ENCODE data around the gene SNRPA1.

SNRPA1 gene

GRCh38 chr15:101255615-101256241 is 39.3 kb downstream of the SNRPA1 start:
- peak; percentile 66 for DNase-seq

- DNase-seq: peak; percentile 40
Measured at GRCh38 chr15:101255051-101255395, 40.0 kb downstream of the SNRPA1 start.

- DNase-seq: no peak
Measured at GRCh38 chr15:101254157-101255050, 40.6 kb downstream of the SNRPA1 start.

GRCh38 chr15:101252836-101253235 is 42.2 kb downstream of the SNRPA1 start:
- DNase-seq: no peak

- peak; percentile 95 for DNase-seq
Measured at GRCh38 chr15:101251830-101252820, 42.9 kb downstream of the SNRPA1 start, which contains the start of gene CHSY1. CHSY1 (minus strand) TSS chr15:101252048; CDS start chr15:101251456, 592 bp downstream.

GRCh38 chr15:101250873-101251829 is 43.9 kb downstream of the SNRPA1 start:
- DNase-seq: peak; percentile 35

GRCh38 chr15:101250341-101250831 is 44.7 kb downstream of the SNRPA1 start:
- peak; percentile 86 for DNase-seq

GRCh38 chr15:101248274-101248673 is 46.8 kb downstream of the SNRPA1 start:
- DNase-seq: no peak

- no peak for DNase-seq
Measured at GRCh38 chr15:101246824-101247745, 48.0 kb downstream of the SNRPA1 start.

- no peak for DNase-seq
Measured at GRCh38 chr15:101246391-101246790, 48.7 kb downstream of the SNRPA1 start.

GRCh38 chr15:101244889-101245668 is 50.0 kb downstream of the SNRPA1 start:
- no peak for DNase-seq

GRCh38 chr15:101244036-101244781 is 50.8 kb downstream of the SNRPA1 start:
- peak; percentile 55 for DNase-seq

GRCh38 chr15:101243420-101243819 is 51.6 kb downstream of the SNRPA1 start:
- DNase-seq: no peak

- DNase-seq: no peak
Measured at GRCh38 chr15:101242999-101243336, 52.1 kb downstream of the SNRPA1 start.

- peak; percentile 61 for DNase-seq
Measured at GRCh38 chr15:101242160-101242998, 52.7 kb downstream of the SNRPA1 start.

- no peak for DNase-seq
Measured at GRCh38 chr15:101240358-101240757, 54.7 kb downstream of the SNRPA1 start.

- DNase-seq: no peak
Measured at GRCh38 chr15:101239724-101240136, 55.3 kb downstream of the SNRPA1 start.

GRCh38 chr15:101237251-101237650 is 57.8 kb downstream of the SNRPA1 start:
- no peak for DNase-seq
